Cortex of kidney (tissue), 1 donor: Measurements from ENCODE around the gene STAT6.

Experiments used
- DNase-seq: peaks from one replicate; lab custom pipeline; 2025; lab: John Stamatoyannopoulos, UW

STAT6 gene

DNA sequence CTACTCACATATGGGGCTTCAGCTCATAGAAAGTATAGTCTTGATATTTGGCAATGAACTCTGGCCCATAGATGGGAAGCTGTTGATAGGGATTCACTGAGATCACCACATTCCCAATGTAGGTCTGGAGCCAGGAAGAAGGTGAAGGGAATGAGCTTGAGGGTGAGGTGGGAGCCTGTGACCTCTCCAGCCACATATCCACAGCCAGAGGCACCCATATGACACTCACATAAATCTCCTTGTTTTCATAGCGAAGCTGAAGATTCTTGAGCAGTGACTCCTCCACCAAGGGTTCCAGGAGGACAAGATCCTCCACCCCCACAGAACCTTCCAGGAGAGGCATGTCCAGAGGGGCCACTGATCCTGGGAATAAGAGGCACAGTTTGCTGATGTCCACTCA, 63.2 kb downstream of the STAT6 start:
- DNase-seq, result no peak

GRCh38 chr12:57046947-57047890, 63.9 kb downstream of the STAT6 start:
- DNase-seq, result no peak

DNA sequence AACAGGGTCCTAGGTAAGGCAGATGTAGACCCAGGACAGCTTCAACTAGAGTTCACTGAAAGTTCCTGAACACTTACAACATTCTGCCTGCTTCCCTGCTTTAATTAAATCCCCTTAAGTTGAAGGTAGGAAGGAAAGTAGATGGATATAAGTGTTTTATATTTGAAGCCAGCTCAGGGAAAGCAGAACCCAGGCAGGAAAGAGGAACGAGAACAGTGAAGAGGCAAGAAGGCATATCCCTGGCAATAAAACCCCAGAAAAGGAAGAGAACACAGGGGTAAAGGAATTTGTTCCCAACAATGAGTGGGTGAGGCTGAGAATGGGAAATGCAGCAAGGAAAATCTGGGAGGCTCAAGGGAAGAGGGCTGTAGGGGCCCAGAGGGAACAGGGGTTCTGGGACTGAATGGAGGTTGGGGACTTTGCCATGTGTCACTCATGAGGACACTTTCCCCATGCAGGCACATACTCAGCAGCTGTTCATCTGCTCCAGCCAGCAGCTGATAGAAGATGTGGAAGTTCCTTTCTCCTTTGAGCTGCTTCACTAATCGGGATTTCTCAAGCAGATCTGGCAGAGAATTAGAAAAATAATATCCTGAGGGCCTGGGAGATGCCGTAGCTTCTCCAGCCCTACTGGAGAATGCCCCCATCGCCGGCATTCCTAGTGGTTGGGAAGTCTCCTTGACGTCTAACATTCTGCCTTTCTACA, 64.9 kb downstream of the STAT6 start:
- no peak for DNase-seq
